Peyer's patch (tissue), 4 donors: ENCODE results near the gene IFITM2.

ENCODE experiments used
- CTCF ChIP-seq, 6 experiments: fragments of 450-650 bp in 4 of 6; fragments of 200-600 bp in 2 of 6; sonication (generic) in 1 of 6; IDR thresholded peaks; one replicate each; pipeline ENCODE4 v1.5.1; 2017 to 2019; ENCODE audit warnings: antibody characterized with exemption in 6 of 6, mild to moderate bottlenecking in 3 of 6, moderate library complexity in 1 of 6
- POLR2A ChIP-seq, 2 donors: fragments of 450-650 bp; IDR thresholded peaks; one replicate each; pipeline ENCODE4 v1.5.1; 2017; ENCODE audit warnings: antibody characterized with exemption in 2 of 2, mild to moderate bottlenecking in 2 of 2, moderate library complexity in 2 of 2

- TF ChIP-seq CTCF (IDR thresholded peaks at IDR 0.05) (no peak), POLR2A (IDR thresholded peaks at IDR 0.05) (no peak)
Observed at GRCh38 chr11:312092-312816, 4.6 kb downstream of the IFITM2 start.
